Psoas muscle (tissue), 8 donors: ENCODE results near the gene EDA2R. TPM values are rescaled to one million over a fixed set of nuclear protein-coding genes. Genes with fewer than 3 reads are reported as not detected.

Experiments used
- ATAC-seq, 4 donors: fragments of 200-7000 bp; cut with Tn5 transposase; one replicate each; pipeline ENCODE4 v1.9.1; 2020; ENCODE audit warnings: moderate library complexity in 3 of 4, mild to moderate bottlenecking in 2 of 4
- DNase-seq, 2 donors: peaks; one replicate each; pipeline ENCODE4 v3.0.0-alpha.2; 2020
- H3K27ac ChIP-seq: fragments of 200-600 bp; one replicate; pipeline ENCODE4 v1.8.0; 2022
- H3K27me3 ChIP-seq, 3 donors: fragments of 200-600 bp in 1 of 3; one replicate each; pipeline versions ENCODE4 v1.6.1 to v1.8.0; 2013 to 2022; ENCODE audit warnings: low read length in 2 of 3, mild to moderate bottlenecking in 2 of 3, moderate library complexity in 1 of 3; ENCODE audit not compliant: insufficient read depth in 3 of 3
- H3K36me3 ChIP-seq, 2 donors: fragments of 200-600 bp in 1 of 2; one replicate each; pipeline versions ENCODE4 v1.6.1 to v1.8.0; 2013 to 2022; ENCODE audit warnings: low read depth in 1 of 2, mild to moderate bottlenecking in 1 of 2, moderate library complexity in 1 of 2; ENCODE audit not compliant: insufficient read depth in 1 of 2
- H3K4me1 ChIP-seq: fragments of 200-600 bp; one replicate; pipeline ENCODE4 v1.8.0; 2022
- H3K4me3 ChIP-seq: fragments of 200-600 bp; one replicate; pipeline ENCODE4 v1.8.0; 2022; ENCODE audit warnings: mild to moderate bottlenecking
- H3K9me3 ChIP-seq: fragments of 200-600 bp; one replicate; pipeline ENCODE4 v1.8.0; 2022
- CTCF ChIP-seq: fragments of 200-600 bp; IDR thresholded peaks from one replicate; pipeline ENCODE4 v1.8.0; 2022; ENCODE audit warnings: antibody characterized with exemption
- WGBS, 3 donors: extraction: QIAGEN DNeasy Blood & Tissue Kit; methylation state at CpG; one replicate each; pipeline versions ENCODE4 v1.1.6 to v1.1.7; 2013; 5-methylcytosine and 5-hydroxymethylcytosine counted together
- intact Hi-C, 2 donors: fragments of 100-400 bp; cut with DNase I; formaldehyde crosslinking; loops; one replicate each; pipeline versions ENCODE4 v1.11.0 to v1.14.2; 2022
- polyA plus RNA-seq, 3 donors: library from polyadenylated mRNA; stranded (reverse); fragments of 200-250 nt; gene quantifications; one replicate each; pipeline ENCODE4 v1.2.3, GENCODE V29; 2013
- total RNA-seq, 4 donors: library from RNA; stranded (reverse); fragmentation: NEBNext Ultra II Directional in 2 of 4; extraction: Animal tissue kit (Norgen Biotek cat#: 25700) in 2 of 4; gene quantifications; one replicate each; pipeline versions ENCODE4 v1.2.1 to v1.2.4, GENCODE V29; 2021 to 2023
- donor health status: healthy with polysubstance abuse.
- donor health status: DM: no; HTN: no; CAD: no; lungs with moderate emphysema.
- donor health status: Bipolar disorder and iron deficiency.
- donor health status: healthy.
- donor health status: DM: yes; HTN: yes; CAD: no.
- donor health status: DM: no; HTN: no; CAD: no.
- donor health status: DM: no; HTN: no; CAD: no.
- donor health status: DM: yes; HTN: yes; CAD: no.

EDA2R gene
- total and polyA plus RNA-seq, 7 donors = 0.03 to 5.9 (median 0.21) TPM

DNA sequence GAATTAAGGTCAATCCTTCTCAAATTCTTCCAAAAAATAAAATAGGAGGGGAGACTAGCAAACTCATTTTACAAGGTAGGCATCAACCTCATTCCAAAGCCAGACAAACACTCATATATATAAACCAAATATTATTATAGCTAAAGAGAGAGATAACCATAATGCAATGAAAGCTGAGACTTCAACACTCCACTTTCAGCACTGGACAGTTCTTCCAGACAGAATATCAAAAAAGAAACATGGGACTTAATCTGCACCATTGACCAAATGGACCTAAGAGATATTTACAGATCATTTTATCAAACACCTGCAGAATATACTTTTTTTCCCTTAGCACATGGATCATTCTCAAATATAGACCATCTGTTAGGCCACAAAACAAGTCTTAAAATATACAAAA lies 15.5 kb upstream of the EDA2R start:
- intact Hi-C loops = no loop called here
- Histone ChIP-seq H3K9me3 (no peaks in the 10 kb centered on the region), H3K36me3 (no peaks in the 10 kb centered on the region), H3K4me1 (no peaks in the 10 kb centered on the region), H3K4me3 (no peak overlapping the region), H3K27ac (no peak overlapping the region), H3K27me3 (peaks cover 0 to 8% (median 0%) of the 10 kb centered on the region in 3 donors)
- ATAC-seq (no peak), DNase-seq (no peak)
- TF ChIP-seq CTCF = no peak

- no peak for TF ChIP-seq CTCF
- H3K27ac ChIP-seq = no peak overlapping the region
Observed at GRCh38 chrX:66635360-66635759, 3.5 kb downstream of the EDA2R start.

GRCh38 chrX:66634272-66634671 lies 4.6 kb downstream of the EDA2R start:
- DNase-seq (no peak), ATAC-seq (no peak)
- H3K4me1 ChIP-seq = no peaks in the 10 kb centered on the region

More at GRCh38 chrX:66635360-66635759, 3.5 kb downstream of the EDA2R start:
- intact Hi-C loops = no loop called here
- H3K27me3 ChIP-seq = peaks cover 0 to 16% (median 0%) of the 10 kb centered on the region in 3 donors
- DNase-seq (no peak), ATAC-seq (no peak)
- H3K4me3 ChIP-seq = no peak overlapping the region
- 25 to 38% (median 28%) methylated on average over 2 of the region's 2 CpGs for WGBS, 3 donors
- no peaks in the 10 kb centered on the region for H3K36me3 ChIP-seq
- no peaks in the 10 kb centered on the region for H3K4me1 ChIP-seq
- H3K9me3 ChIP-seq = no peaks in the 10 kb centered on the region

GRCh38 chrX:66633541-66633940 lies 5.3 kb downstream of the EDA2R start:
- intact Hi-C loops = no loop called here
- H3K27ac ChIP-seq = no peak overlapping the region
- H3K9me3 ChIP-seq = peaks cover 6% of the 10 kb centered on the region
- peaks cover 0 to 8% (median 0%) of the 10 kb centered on the region in 3 donors for H3K27me3 ChIP-seq
- H3K4me1 ChIP-seq = no peaks in the 10 kb centered on the region
- WGBS, 3 donors = 42 to 69% (median 48%) methylated on average over 3 of the region's 3 CpGs
- no peaks in the 10 kb centered on the region for H3K36me3 ChIP-seq
- H3K4me3 ChIP-seq = no peak overlapping the region
- ATAC-seq = no peak
- no peak for TF ChIP-seq CTCF
- no peak for DNase-seq

More at GRCh38 chrX:66634272-66634671, 4.6 kb downstream of the EDA2R start:
- Histone ChIP-seq H3K27me3 (peaks cover 0 to 9% (median 0%) of the 10 kb centered on the region in 3 donors), H3K36me3 (no peaks in the 10 kb centered on the region), H3K9me3 (peaks cover 6% of the 10 kb centered on the region), H3K27ac (no peak overlapping the region), H3K4me3 (no peak overlapping the region)
- intact Hi-C loops = no loop called here
- no peak for TF ChIP-seq CTCF

DNA sequence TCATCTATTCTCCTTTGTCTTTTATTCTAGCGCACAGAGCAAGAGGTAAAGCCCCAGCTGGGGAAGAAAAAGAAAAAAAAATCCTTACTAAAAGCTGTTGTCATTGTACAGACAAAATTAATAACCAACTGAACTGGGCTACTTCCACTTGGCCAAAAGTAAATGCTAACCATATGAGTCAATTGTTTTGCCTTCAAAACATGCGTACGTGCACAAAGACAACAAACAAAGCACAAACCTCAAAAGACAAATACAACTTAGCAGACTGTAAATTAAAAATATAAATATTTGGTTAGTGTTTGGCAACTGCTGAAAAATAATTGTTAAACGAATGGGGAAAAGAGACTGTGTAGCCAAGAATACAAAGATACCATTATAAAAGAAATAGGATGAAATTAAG lies 5.9 kb downstream of the EDA2R start:
- no peaks in the 10 kb centered on the region for H3K4me1 ChIP-seq
- WGBS, 3 donors = 57 to 74% (median 58%) methylated on average over 4 of the region's 4 CpGs
- H3K9me3 ChIP-seq = peaks cover 6% of the 10 kb centered on the region
- H3K36me3 ChIP-seq = no peaks in the 10 kb centered on the region
- DNase-seq = no peak
- no peak for ATAC-seq
- no peak overlapping the region for H3K27ac ChIP-seq
- TF ChIP-seq CTCF = no peak
- peaks cover 0 to 8% (median 0%) of the 10 kb centered on the region in 3 donors for H3K27me3 ChIP-seq
- H3K4me3 ChIP-seq = no peak overlapping the region
- intact Hi-C loops = no loop called here
